GM18519 (cell line): ENCODE results near the gene PKD1.
"Not testable (repeated sequence)": the region's sequence is repeated elsewhere in the genome, so short reads cannot be mapped to it uniquely, and the experiment has no call there.

Source experiments
- ATAC-seq: cut with Tn5 transposase; IDR thresholded peaks from one replicate; pipeline ENCODE4 v1.9.1; 2021; ENCODE audit warnings: mild to moderate bottlenecking, moderate library complexity; ENCODE audit not compliant: unreplicated experiment, low FRiP score

The PKD1 gene

GRCh38 chr16:2152695-2153506, 17.2 kb upstream of the PKD1 start:
- ATAC-seq = no peak

GRCh38 chr16:2151188-2152091, 15.7 kb upstream of the PKD1 start:
- no peak for ATAC-seq

GRCh38 chr16:2150418-2151187, 14.9 kb upstream of the PKD1 start:
- no peak for ATAC-seq

GRCh38 chr16:2149630-2150417, 14.1 kb upstream of the PKD1 start:
- no peak for ATAC-seq

- no peak for ATAC-seq
Measured at GRCh38 chr16:2148714-2149629, 13.3 kb upstream of the PKD1 start.

DNA sequence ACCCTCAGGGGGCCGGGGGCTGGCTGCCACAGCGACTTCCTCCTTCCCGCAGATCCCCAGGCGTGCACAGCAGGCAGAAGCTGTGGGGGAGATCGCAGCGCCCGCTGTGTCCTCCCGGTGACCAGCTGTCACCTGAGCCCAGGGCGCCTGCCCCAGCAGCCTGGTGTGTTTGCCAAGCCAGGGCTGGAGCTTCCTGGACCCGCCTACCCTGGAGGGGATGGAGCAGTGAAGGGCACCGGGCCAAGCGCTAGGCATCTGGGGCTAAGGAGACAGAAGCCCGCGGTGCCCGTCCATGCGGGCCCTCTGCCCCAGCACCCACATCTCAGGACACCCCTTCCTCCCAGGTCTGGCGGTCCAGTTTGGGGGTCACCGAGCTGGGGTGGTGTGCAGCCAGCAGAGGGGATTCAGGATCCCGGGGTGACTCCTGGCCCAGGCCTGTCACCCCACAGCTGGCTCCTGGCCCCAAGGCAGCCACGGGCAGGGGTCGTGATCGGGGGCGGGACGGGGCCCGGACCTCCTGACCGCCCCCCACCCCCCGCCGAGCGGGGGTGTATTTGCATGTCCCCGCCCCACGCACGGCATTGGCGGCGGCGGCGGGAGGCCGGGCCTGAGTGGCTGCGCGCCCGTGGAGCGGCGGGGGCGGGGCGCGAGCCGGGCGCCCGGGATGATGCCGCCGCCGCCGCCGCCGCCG, 12.4 kb upstream of the PKD1 start, which contains the start of gene RAB26:
RAB26 (plus strand) TSS at position 645 of the 691 bp plus-strand sequence. CDS start 159 bp downstream, outside the sequence.
- no peak for ATAC-seq

GRCh38 chr16:2147378-2147777, 11.7 kb upstream of the PKD1 start:
- ATAC-seq = no peak

DNA sequence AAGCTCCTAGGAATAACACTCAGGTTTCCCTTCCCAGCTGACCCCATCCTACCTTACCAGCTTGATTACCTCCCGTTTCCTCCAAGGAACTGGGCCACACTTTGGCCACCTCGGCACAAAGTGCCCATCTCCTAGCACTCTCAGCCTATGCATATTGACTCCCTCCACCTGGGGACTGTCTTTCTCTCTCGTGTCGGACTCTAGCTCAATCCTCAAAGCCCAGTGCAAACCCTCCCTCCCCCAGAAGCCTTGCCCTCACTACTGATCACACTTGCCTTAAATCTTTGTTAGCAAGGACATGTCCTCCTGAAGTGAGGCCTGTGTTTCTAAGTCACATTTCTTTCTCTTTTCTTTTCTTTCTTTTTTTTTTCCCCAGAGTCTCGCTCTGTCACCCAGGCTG, 10.1 kb upstream of the PKD1 start:
- no peak for ATAC-seq

GRCh38 chr16:2143878-2144485, 8.3 kb upstream of the PKD1 start:
- ATAC-seq = no peak

GRCh38 chr16:2142942-2143877, 7.5 kb upstream of the PKD1 start:
- ATAC-seq = no peak

DNA sequence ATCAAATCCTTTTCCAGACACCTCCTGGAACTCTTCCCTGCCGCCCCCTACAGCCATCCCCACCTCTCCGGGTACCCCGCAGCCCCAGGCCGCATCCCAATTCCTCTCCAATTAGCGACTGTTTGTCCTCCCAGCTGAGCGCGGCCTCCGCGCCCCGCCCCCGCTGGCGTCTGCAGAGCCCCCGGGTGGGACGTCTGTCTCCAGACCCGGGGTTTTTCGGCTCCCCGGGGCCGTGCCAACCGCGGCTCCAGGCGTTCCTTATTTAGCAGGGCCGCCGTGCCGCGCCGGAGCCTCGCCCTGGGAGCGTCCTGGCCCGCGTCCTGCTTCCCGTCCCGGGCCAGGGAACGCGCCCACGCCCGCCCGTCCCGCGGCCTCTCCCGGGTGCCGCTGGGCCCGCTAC, 627 bp downstream of the PKD1 start:
- ATAC-seq = not testable (repeated sequence)

DNA sequence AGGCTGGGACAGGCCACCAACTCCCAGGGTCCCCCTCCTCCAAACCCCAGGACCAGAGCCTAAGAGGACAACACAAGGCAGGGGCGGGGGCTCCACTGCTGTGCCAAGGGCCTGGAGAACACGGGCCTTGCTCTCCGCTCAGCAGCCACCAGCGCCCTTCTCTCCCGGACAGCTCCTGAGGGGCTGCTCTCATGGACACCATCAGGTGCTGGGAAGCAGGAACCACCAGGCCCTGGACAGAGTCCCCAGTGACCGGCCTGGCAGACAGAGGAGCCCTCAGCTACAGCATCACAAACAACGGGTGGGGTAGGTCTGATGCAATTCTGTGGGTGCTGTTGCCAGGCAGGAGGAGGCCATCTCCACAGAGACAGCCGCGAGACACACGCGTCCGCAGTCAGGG, 1.9 kb downstream of the PKD1 start:
- ATAC-seq = not testable (repeated sequence)

DNA sequence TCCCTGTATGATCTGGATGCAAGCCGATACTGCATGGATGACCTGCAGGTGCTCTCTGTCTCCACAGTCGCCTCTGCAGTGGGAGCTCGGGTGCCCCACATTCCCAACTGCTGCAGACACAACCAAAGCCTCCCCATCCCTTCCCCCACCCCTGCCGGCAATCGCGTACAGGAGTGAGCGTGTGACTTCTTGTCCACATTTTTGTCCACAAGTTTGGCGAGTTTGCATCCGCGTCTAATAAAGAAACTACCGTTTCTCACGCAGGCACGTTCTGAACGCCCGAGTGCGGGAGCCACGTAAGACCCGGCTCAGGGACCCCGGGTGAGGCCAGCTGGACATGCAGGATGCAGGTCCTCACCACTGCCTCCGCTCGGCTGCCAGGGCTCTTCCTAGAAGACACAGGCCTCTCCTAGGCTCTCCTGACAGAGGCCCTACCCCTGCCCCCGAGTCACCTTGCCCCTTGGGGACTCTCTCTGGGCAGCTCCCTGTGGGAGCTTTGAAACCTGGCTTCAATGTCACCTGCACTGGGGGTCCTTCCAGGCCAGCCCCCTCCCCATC, 5.7 kb downstream of the PKD1 start:
- ATAC-seq = not testable (repeated sequence)

GRCh38 chr16:2129251-2129650, 6.4 kb downstream of the PKD1 start:
- not testable (repeated sequence) for ATAC-seq

- not testable (repeated sequence) for ATAC-seq
Measured at GRCh38 chr16:2127630-2128280, 7.9 kb downstream of the PKD1 start.
